HG03159 (cell line): Measurements from ENCODE around the gene LIN9.

ENCODE experiments used
- ATAC-seq: cut with Tn5 transposase; IDR thresholded peaks from one replicate; pipeline ENCODE4 v1.9.1; 2021; ENCODE audit warnings: mild to moderate bottlenecking, moderate library complexity; ENCODE audit not compliant: unreplicated experiment

The LIN9 gene

GRCh38 chr1:226181996-226182714 is 126.8 kb downstream of the LIN9 start:
- ATAC-seq = no peak
